GM21390 (cell line): Measurements from ENCODE around the gene DENND10.
A peak's percentile ranks its signal among the peaks of the same experiment; 100 is the strongest.
"Not testable (repeated sequence)": the region's sequence is repeated elsewhere in the genome, so short reads cannot be mapped to it uniquely, and the experiment has no call there.

Source experiments
- ATAC-seq: cut with Tn5 transposase; IDR thresholded peaks from one replicate; pipeline ENCODE4 v1.9.1; 2021; ENCODE audit not compliant: unreplicated experiment

Gene DENND10

GRCh38 chr10:119165171-119166117 is 61.5 kb downstream of the DENND10 start, which contains the start of gene SFXN4:
Gene SFXN4 (minus strand): TSS chr10:119165714. CDS start chr10:119165647, 67 bp downstream.
- ATAC-seq: peak; percentile 92

- no peak for ATAC-seq
These were observed 62.2 kb downstream of the DENND10 start for GRCh38 chr10:119166118-119166500.

GRCh38 chr10:119166564-119166963 is 62.7 kb downstream of the DENND10 start:
- ATAC-seq: no peak

- ATAC-seq: no peak
These were observed 63.1 kb downstream of the DENND10 start for GRCh38 chr10:119167041-119167440.

GRCh38 chr10:119174109-119174508 is 70.2 kb downstream of the DENND10 start:
- ATAC-seq: no peak

- no peak for ATAC-seq
These were observed 72.3 kb downstream of the DENND10 start for GRCh38 chr10:119176166-119176565.

GRCh38 chr10:119177708-119178371 is 73.9 kb downstream of the DENND10 start:
- peak; percentile 18 for ATAC-seq

- peak; percentile 95 for ATAC-seq
These were observed 74.6 kb downstream of the DENND10 start, which contains the start of gene PRDX3 for GRCh38 chr10:119178372-119179119. Gene PRDX3 (minus strand): TSS chr10:119178812. CDS start chr10:119178790, 22 bp downstream.

GRCh38 chr10:119180850-119181400 is 77.0 kb downstream of the DENND10 start:
- ATAC-seq: not testable (repeated sequence)

GRCh38 chr10:119183664-119184412 is 79.9 kb downstream of the DENND10 start:
- ATAC-seq: no peak
